Stimulated activated memory B cell treated with anti-CD40 and anti-IgM and Interleukin-4, amounts not matched to agents 10 μg/mL and 1 μg/mL and 100 μg/mL, for 72 hours (primary cell): ENCODE results near the gene MYO1D.
"Not testable (repeated sequence)": the region's sequence is repeated elsewhere in the genome, so short reads cannot be mapped to it uniquely, and the experiment has no call there.

Source experiments
- ATAC-seq: fragments of 150-1000 bp; cut with Tn5 transposase; 2 replicates; pipeline ENCODE4 v1.10.0; 2021
- H3K27ac Mint-ChIP-seq: one replicate; pipeline ENCODE4 v1.8.0; 2022; ENCODE audit warnings: mild to moderate bottlenecking, mixed read lengths
- H3K27me3 Mint-ChIP-seq: one replicate; pipeline ENCODE4 v1.8.0; 2022; ENCODE audit warnings: mixed read lengths
- H3K36me3 Mint-ChIP-seq: one replicate; pipeline ENCODE4 v1.8.0; 2022; ENCODE audit warnings: mixed read lengths
- H3K4me1 Mint-ChIP-seq: one replicate; pipeline ENCODE4 v1.8.0; 2022; ENCODE audit warnings: mixed read lengths
- H3K4me3 Mint-ChIP-seq: one replicate; pipeline ENCODE4 v1.8.0; 2022; ENCODE audit warnings: mild to moderate bottlenecking, moderate library complexity, mixed read lengths
- H3K9me3 Mint-ChIP-seq: one replicate; pipeline ENCODE4 v1.8.0; 2022; ENCODE audit warnings: mixed read lengths

The MYO1D gene

GRCh38 chr17:32876417-32877163, at the start of gene MYO1D:
MYO1D (minus strand) TSS chr17:32877124; CDS start chr17:32876872, 252 bp downstream.
- H3K36me3 Mint-ChIP-seq, result no peaks in the 10 kb centered on the region
- no peaks in the 10 kb centered on the region for H3K9me3 Mint-ChIP-seq
- H3K4me1 Mint-ChIP-seq, result peaks cover 31% of the 10 kb centered on the region
- H3K27ac Mint-ChIP-seq, result peak within 1 kb of the TSS; percentile 74
- ATAC-seq, result peak; percentile 81
- H3K4me3 Mint-ChIP-seq, result peak within 1 kb of the TSS; percentile 92
- H3K27me3 Mint-ChIP-seq, result no peaks in the 10 kb centered on the region

GRCh38 chr17:32926183-32926582, 49.3 kb upstream of the MYO1D start:
- H3K4me1 Mint-ChIP-seq, result no peaks in the 10 kb centered on the region
- peaks cover 12% of the 10 kb centered on the region for H3K27me3 Mint-ChIP-seq
- H3K27ac Mint-ChIP-seq, result no peak overlapping the region
- no peaks in the 10 kb centered on the region for H3K9me3 Mint-ChIP-seq
- ATAC-seq, result no peak
- H3K36me3 Mint-ChIP-seq, result no peaks in the 10 kb centered on the region
- no peak overlapping the region for H3K4me3 Mint-ChIP-seq

- H3K9me3 Mint-ChIP-seq, H3K27ac Mint-ChIP-seq, H3K36me3 Mint-ChIP-seq, ATAC-seq, H3K4me1 Mint-ChIP-seq, H3K4me3 Mint-ChIP-seq: not testable (repeated sequence)
- H3K27me3 Mint-ChIP-seq, result peaks cover 12% of the 10 kb centered on the region
These were observed 47.0 kb upstream of the MYO1D start for GRCh38 chr17:32923905-32924304.

GRCh38 chr17:32921017-32921416, 44.1 kb upstream of the MYO1D start:
- Mint-ChIP-seq H3K27ac (no peak overlapping the region), H3K27me3 (no peaks in the 10 kb centered on the region), H3K36me3 (no peaks in the 10 kb centered on the region), H3K4me1 (no peaks in the 10 kb centered on the region), H3K4me3 (no peak overlapping the region), H3K9me3 (no peaks in the 10 kb centered on the region)
- ATAC-seq, result no peak

- Mint-ChIP-seq H3K4me1 (no peaks in the 10 kb centered on the region), H3K27ac (no peak overlapping the region), H3K9me3 (no peaks in the 10 kb centered on the region), H3K36me3 (no peaks in the 10 kb centered on the region), H3K4me3 (no peak overlapping the region), H3K27me3 (no peaks in the 10 kb centered on the region)
- ATAC-seq, result no peak
These were observed 43.4 kb upstream of the MYO1D start for GRCh38 chr17:32920293-32920692.

GRCh38 chr17:32919876-32920275, 43.0 kb upstream of the MYO1D start:
- not testable (repeated sequence) for H3K4me1 Mint-ChIP-seq, ATAC-seq, H3K27ac Mint-ChIP-seq, H3K27me3 Mint-ChIP-seq, H3K9me3 Mint-ChIP-seq, H3K36me3 Mint-ChIP-seq, H3K4me3 Mint-ChIP-seq

- Mint-ChIP-seq H3K9me3 (peaks cover 5% of the 10 kb centered on the region), H3K36me3 (no peaks in the 10 kb centered on the region), H3K4me1 (no peaks in the 10 kb centered on the region), H3K27ac (no peak overlapping the region), H3K27me3 (no peaks in the 10 kb centered on the region), H3K4me3 (no peak overlapping the region)
- no peak for ATAC-seq
These were observed 40.9 kb upstream of the MYO1D start for GRCh38 chr17:32917842-32918241.

- no peaks in the 10 kb centered on the region for H3K27me3 Mint-ChIP-seq
- no peak overlapping the region for H3K4me3 Mint-ChIP-seq
- H3K27ac Mint-ChIP-seq, result no peak overlapping the region
- no peaks in the 10 kb centered on the region for H3K4me1 Mint-ChIP-seq
- ATAC-seq, result no peak
- H3K36me3 Mint-ChIP-seq, result no peaks in the 10 kb centered on the region
- peaks cover 5% of the 10 kb centered on the region for H3K9me3 Mint-ChIP-seq
These were observed 40.2 kb upstream of the MYO1D start for GRCh38 chr17:32917081-32917480.

GRCh38 chr17:32916134-32916533, 39.2 kb upstream of the MYO1D start:
- H3K4me1 Mint-ChIP-seq, result no peaks in the 10 kb centered on the region
- no peaks in the 10 kb centered on the region for H3K36me3 Mint-ChIP-seq
- H3K4me3 Mint-ChIP-seq, result no peak overlapping the region
- peaks cover 5% of the 10 kb centered on the region for H3K9me3 Mint-ChIP-seq
- no peaks in the 10 kb centered on the region for H3K27me3 Mint-ChIP-seq
- H3K27ac Mint-ChIP-seq, result no peak overlapping the region
- ATAC-seq, result no peak

- Mint-ChIP-seq H3K27ac (no peak overlapping the region), H3K4me3 (no peak overlapping the region), H3K4me1 (no peaks in the 10 kb centered on the region), H3K27me3 (no peaks in the 10 kb centered on the region), H3K36me3 (no peaks in the 10 kb centered on the region), H3K9me3 (peaks cover 5% of the 10 kb centered on the region)
- no peak for ATAC-seq
These were observed 38.3 kb upstream of the MYO1D start for GRCh38 chr17:32915245-32915644.

- Mint-ChIP-seq H3K27ac (no peak overlapping the region), H3K4me3 (no peak overlapping the region), H3K4me1 (no peaks in the 10 kb centered on the region), H3K9me3 (peaks cover 5% of the 10 kb centered on the region), H3K36me3 (no peaks in the 10 kb centered on the region), H3K27me3 (no peaks in the 10 kb centered on the region)
- ATAC-seq, result no peak
These were observed 37.3 kb upstream of the MYO1D start for GRCh38 chr17:32914181-32914580.

- no peak overlapping the region for H3K27ac Mint-ChIP-seq
- no peak overlapping the region for H3K4me3 Mint-ChIP-seq
- H3K4me1 Mint-ChIP-seq, result no peaks in the 10 kb centered on the region
- ATAC-seq, result no peak
- H3K9me3 Mint-ChIP-seq, result peaks cover 5% of the 10 kb centered on the region
- H3K27me3 Mint-ChIP-seq, result no peaks in the 10 kb centered on the region
- no peaks in the 10 kb centered on the region for H3K36me3 Mint-ChIP-seq
These were observed 36.7 kb upstream of the MYO1D start for GRCh38 chr17:32913593-32913992.

GRCh38 chr17:32912218-32912897, 35.4 kb upstream of the MYO1D start:
- H3K4me3 Mint-ChIP-seq, result no peak overlapping the region
- H3K27me3 Mint-ChIP-seq, result no peaks in the 10 kb centered on the region
- H3K9me3 Mint-ChIP-seq, result peaks cover 5% of the 10 kb centered on the region
- H3K27ac Mint-ChIP-seq, result no peak overlapping the region
- H3K36me3 Mint-ChIP-seq, result no peaks in the 10 kb centered on the region
- ATAC-seq, result no peak
- H3K4me1 Mint-ChIP-seq, result no peaks in the 10 kb centered on the region

- no peak for ATAC-seq
- H3K36me3 Mint-ChIP-seq, result no peaks in the 10 kb centered on the region
- no peaks in the 10 kb centered on the region for H3K4me1 Mint-ChIP-seq
- H3K4me3 Mint-ChIP-seq, result no peak overlapping the region
- H3K9me3 Mint-ChIP-seq, result peaks cover 5% of the 10 kb centered on the region
- no peak overlapping the region for H3K27ac Mint-ChIP-seq
- no peaks in the 10 kb centered on the region for H3K27me3 Mint-ChIP-seq
These were observed 33.8 kb upstream of the MYO1D start for GRCh38 chr17:32910769-32911168.

GRCh38 chr17:32909787-32910369, 33.0 kb upstream of the MYO1D start:
- H3K4me1 Mint-ChIP-seq, result no peaks in the 10 kb centered on the region
- H3K4me3 Mint-ChIP-seq, result no peak overlapping the region
- peak overlapping the region; percentile 0 for H3K27ac Mint-ChIP-seq
- ATAC-seq, result peak; percentile 78
- peaks cover 4% of the 10 kb centered on the region for H3K9me3 Mint-ChIP-seq
- H3K36me3 Mint-ChIP-seq, result no peaks in the 10 kb centered on the region
- H3K27me3 Mint-ChIP-seq, result peaks cover 5% of the 10 kb centered on the region

- no peaks in the 10 kb centered on the region for H3K4me1 Mint-ChIP-seq
- H3K4me3 Mint-ChIP-seq, result no peak overlapping the region
- no peaks in the 10 kb centered on the region for H3K9me3 Mint-ChIP-seq
- ATAC-seq, result no peak
- no peak overlapping the region for H3K27ac Mint-ChIP-seq
- peaks cover 8% of the 10 kb centered on the region for H3K27me3 Mint-ChIP-seq
- no peaks in the 10 kb centered on the region for H3K36me3 Mint-ChIP-seq
These were observed 30.7 kb upstream of the MYO1D start for GRCh38 chr17:32907583-32907982.
